ENCODE results near the gene FBXW9.

DNA sequence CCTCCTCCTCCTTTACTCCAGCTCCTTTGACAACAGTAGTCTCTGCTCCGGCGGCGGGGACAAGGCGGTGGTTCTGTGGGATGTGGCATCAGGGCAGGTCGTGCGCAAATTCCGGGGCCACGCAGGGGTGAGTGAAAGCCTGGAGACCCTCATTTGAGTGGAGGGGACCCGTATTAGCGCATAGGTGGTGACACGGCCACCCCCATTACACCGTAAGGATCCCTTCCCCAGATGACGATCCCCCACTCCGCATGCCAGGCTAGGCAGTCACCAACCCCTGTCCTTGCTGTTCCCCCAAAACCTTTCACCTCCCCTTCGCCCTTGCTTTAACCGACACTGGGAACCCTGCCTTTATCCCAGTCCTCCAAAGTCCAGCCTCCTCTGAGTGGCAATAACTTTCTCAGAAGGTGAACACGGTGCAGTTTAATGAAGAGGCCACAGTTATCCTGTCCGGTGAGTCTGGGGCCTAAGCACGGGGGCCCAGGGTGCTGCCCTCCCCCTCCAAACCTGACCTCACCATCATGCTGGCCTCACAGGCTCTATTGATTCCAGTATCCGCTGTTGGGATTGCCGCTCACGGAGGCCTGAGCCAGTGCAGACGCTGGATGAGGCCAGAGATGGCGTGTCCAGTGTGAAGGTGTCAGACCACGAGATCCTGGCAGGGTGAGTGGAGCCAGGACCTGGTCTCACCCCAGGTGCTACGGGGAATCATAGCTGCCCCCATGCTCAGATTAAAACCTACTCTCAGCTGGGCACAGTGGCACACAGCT, 26.1 kb downstream of the FBXW9 start:
- TF ChIP-seq, protein P1, sequence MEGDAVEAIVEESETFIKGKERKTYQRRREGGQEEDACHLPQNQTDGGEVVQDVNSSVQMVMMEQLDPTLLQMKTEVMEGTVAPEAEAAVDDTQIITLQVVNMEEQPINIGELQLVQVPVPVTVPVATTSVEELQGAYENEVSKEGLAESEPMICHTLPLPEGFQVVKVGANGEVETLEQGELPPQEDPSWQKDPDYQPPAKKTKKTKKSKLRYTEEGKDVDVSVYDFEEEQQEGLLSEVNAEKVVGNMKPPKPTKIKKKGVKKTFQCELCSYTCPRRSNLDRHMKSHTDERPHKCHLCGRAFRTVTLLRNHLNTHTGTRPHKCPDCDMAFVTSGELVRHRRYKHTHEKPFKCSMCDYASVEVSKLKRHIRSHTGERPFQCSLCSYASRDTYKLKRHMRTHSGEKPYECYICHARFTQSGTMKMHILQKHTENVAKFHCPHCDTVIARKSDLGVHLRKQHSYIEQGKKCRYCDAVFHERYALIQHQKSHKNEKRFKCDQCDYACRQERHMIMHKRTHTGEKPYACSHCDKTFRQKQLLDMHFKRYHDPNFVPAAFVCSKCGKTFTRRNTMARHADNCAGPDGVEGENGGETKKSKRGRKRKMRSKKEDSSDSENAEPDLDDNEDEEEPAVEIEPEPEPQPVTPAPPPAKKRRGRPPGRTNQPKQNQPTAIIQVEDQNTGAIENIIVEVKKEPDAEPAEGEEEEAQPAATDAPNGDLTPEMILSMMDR (conservative IDR thresholded peaks at IDR 0.05; ENCODE audit: low read depth in 2 of 2) = no peak
- TF ChIP-seq POLR2AphosphoS5 (IDR thresholded peaks at IDR 0.05; ENCODE audit: low read depth) (no peak), EZH2 (IDR thresholded peaks at IDR 0.05; ENCODE audit: low read depth, unreplicated experiment) (no peak), CREB1 (CRISPR knock-in tag; IDR thresholded peaks at IDR 0.05; ENCODE audit: low read depth) (no peak), NANOG (IDR thresholded peaks at IDR 0.05; ENCODE audit: borderline replicate concordance) (no peak), EZH2phosphoT487 (IDR thresholded peaks at IDR 0.05; ENCODE audit: unreplicated experiment) (no peak), JUNB (IDR thresholded peaks at IDR 0.05; ENCODE audit: unreplicated experiment) (no peak), ZNF114 (CRISPR knock-in tag; IDR thresholded peaks at IDR 0.05) (no peak), ZNF331 (CRISPR knock-in tag; IDR thresholded peaks at IDR 0.05; ENCODE audit: low read depth) (no peak), STAT1 (IDR thresholded peaks at IDR 0.05; ENCODE audit: unreplicated experiment) (no peak)
- TF ChIP-seq, protein P2, sequence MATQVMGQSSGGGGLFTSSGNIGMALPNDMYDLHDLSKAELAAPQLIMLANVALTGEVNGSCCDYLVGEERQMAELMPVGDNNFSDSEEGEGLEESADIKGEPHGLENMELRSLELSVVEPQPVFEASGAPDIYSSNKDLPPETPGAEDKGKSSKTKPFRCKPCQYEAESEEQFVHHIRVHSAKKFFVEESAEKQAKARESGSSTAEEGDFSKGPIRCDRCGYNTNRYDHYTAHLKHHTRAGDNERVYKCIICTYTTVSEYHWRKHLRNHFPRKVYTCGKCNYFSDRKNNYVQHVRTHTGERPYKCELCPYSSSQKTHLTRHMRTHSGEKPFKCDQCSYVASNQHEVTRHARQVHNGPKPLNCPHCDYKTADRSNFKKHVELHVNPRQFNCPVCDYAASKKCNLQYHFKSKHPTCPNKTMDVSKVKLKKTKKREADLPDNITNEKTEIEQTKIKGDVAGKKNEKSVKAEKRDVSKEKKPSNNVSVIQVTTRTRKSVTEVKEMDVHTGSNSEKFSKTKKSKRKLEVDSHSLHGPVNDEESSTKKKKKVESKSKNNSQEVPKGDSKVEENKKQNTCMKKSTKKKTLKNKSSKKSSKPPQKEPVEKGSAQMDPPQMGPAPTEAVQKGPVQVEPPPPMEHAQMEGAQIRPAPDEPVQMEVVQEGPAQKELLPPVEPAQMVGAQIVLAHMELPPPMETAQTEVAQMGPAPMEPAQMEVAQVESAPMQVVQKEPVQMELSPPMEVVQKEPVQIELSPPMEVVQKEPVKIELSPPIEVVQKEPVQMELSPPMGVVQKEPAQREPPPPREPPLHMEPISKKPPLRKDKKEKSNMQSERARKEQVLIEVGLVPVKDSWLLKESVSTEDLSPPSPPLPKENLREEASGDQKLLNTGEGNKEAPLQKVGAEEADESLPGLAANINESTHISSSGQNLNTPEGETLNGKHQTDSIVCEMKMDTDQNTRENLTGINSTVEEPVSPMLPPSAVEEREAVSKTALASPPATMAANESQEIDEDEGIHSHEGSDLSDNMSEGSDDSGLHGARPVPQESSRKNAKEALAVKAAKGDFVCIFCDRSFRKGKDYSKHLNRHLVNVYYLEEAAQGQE (IDR thresholded peaks at IDR 0.05; ENCODE audit: unreplicated experiment) = no peak
- TF ChIP-seq, protein P3, sequence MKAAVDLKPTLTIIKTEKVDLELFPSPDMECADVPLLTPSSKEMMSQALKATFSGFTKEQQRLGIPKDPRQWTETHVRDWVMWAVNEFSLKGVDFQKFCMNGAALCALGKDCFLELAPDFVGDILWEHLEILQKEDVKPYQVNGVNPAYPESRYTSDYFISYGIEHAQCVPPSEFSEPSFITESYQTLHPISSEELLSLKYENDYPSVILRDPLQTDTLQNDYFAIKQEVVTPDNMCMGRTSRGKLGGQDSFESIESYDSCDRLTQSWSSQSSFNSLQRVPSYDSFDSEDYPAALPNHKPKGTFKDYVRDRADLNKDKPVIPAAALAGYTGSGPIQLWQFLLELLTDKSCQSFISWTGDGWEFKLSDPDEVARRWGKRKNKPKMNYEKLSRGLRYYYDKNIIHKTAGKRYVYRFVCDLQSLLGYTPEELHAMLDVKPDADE (IDR thresholded peaks at IDR 0.05) = no peak
